ENCODE measurements around the gene IQCH. TPM values are rescaled to one million over a fixed set of nuclear protein-coding genes. Genes with fewer than 3 reads are reported as not detected.

IQCH gene
- total and polyA plus RNA-seq, 2 experiments from 2014 or later: 1.7 to 4.6 TPM

DNA sequence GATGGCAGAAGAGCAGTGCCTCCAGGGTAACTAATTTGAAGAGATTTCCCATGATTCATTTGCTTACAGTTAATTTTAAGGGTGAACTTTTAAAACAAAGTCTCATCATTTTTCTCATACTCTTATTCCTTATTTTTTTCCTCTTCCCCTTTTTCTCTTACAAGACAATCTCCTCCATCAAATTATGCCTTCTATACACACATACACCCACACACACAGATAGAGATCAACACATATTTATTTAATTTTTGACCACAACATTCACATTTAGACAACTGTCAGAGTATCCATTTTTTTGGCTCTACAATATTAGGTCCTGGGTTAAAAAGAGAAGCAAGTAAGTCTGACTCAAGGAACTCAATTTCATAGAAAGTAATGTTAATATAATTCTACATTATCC is 37.7 kb upstream of the IQCH start:
- no peaks in the 10 kb centered on the region; the same call in 2 of the 3 replicates for H3K36me3 Mint-ChIP-seq (ENCODE audit: low read depth)
- no peak overlapping the region for H3K27ac Mint-ChIP-seq
- no peaks in the 10 kb centered on the region for H3K27me3 ChIP-seq (ENCODE audit: insufficient read depth)
- H3K27ac ChIP-seq (ENCODE audit: low read depth): no peak overlapping the region
- H3K4me1 Mint-ChIP-seq: no peaks in the 10 kb centered on the region
- H3F3A ChIP-seq (replicated peaks; ENCODE audit: low read depth): no peaks in the 10 kb centered on the region
- H3K79me2 ChIP-seq (replicated peaks; ENCODE audit: insufficient read depth): no peaks in the 10 kb centered on the region
- ATAC-seq (no peak), DNase-seq (ENCODE audit: low spot score) (no peak)
- H3K4me3 Mint-ChIP-seq: no peak overlapping the region
- H3K4me3 ChIP-seq: no peak overlapping the region
- H3K4me2 ChIP-seq: no peak overlapping the region
- TF ChIP-seq, protein P1, sequence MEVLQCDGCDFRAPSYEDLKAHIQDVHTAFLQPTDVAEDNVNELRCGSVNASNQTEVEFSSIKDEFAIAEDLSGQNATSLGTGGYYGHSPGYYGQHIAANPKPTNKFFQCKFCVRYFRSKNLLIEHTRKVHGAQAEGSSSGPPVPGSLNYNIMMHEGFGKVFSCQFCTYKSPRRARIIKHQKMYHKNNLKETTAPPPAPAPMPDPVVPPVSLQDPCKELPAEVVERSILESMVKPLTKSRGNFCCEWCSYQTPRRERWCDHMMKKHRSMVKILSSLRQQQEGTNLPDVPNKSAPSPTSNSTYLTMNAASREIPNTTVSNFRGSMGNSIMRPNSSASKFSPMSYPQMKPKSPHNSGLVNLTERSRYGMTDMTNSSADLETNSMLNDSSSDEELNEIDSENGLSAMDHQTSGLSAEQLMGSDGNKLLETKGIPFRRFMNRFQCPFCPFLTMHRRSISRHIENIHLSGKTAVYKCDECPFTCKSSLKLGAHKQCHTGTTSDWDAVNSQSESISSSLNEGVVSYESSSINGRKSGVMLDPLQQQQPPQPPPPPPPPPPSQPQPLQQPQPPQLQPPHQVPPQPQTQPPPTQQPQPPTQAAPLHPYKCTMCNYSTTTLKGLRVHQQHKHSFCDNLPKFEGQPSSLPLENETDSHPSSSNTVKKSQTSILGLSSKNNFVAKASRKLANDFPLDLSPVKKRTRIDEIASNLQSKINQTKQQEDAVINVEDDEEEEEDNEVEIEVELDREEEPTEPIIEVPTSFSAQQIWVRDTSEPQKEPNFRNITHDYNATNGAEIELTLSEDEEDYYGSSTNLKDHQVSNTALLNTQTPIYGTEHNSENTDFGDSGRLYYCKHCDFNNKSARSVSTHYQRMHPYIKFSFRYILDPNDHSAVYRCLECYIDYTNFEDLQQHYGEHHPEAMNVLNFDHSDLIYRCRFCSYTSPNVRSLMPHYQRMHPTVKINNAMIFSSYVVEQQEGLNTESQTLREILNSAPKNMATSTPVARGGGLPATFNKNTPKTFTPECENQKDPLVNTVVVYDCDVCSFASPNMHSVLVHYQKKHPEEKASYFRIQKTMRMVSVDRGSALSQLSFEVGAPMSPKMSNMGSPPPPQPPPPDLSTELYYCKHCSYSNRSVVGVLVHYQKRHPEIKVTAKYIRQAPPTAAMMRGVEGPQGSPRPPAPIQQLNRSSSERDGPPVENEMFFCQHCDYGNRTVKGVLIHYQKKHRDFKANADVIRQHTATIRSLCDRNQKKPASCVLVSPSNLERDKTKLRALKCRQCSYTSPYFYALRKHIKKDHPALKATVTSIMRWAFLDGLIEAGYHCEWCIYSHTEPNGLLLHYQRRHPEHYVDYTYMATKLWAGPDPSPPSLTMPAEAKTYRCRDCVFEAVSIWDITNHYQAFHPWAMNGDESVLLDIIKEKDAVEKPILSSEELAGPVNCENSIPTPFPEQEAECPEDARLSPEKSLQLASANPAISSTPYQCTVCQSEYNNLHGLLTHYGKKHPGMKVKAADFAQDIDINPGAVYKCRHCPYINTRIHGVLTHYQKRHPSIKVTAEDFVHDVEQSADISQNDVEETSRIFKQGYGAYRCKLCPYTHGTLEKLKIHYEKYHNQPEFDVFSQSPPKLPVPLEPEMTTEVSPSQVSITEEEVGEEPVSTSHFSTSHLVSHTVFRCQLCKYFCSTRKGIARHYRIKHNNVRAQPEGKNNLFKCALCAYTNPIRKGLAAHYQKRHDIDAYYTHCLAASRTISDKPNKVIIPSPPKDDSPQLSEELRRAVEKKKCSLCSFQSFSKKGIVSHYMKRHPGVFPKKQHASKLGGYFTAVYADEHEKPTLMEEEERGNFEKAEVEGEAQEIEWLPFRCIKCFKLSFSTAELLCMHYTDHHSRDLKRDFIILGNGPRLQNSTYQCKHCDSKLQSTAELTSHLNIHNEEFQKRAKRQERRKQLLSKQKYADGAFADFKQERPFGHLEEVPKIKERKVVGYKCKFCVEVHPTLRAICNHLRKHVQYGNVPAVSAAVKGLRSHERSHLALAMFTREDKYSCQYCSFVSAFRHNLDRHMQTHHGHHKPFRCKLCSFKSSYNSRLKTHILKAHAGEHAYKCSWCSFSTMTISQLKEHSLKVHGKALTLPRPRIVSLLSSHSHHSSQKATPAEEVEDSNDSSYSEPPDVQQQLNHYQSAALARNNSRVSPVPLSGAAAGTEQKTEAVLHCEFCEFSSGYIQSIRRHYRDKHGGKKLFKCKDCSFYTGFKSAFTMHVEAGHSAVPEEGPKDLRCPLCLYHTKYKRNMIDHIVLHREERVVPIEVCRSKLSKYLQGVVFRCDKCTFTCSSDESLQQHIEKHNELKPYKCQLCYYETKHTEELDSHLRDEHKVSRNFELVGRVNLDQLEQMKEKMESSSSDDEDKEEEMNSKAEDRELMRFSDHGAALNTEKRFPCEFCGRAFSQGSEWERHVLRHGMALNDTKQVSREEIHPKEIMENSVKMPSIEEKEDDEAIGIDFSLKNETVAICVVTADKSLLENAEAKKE (CRISPR knock-in tag; IDR thresholded peaks at IDR 0.05): no peak
- TF ChIP-seq JUNB (IDR thresholded peaks at IDR 0.05; ENCODE audit: unreplicated experiment): no peak
- no peak for TF ChIP-seq NANOG (IDR thresholded peaks at IDR 0.05; ENCODE audit: borderline replicate concordance)
- no peak for TF ChIP-seq POLR2AphosphoS5 (IDR thresholded peaks at IDR 0.05; ENCODE audit: low read depth)
- TF ChIP-seq, protein P2, sequence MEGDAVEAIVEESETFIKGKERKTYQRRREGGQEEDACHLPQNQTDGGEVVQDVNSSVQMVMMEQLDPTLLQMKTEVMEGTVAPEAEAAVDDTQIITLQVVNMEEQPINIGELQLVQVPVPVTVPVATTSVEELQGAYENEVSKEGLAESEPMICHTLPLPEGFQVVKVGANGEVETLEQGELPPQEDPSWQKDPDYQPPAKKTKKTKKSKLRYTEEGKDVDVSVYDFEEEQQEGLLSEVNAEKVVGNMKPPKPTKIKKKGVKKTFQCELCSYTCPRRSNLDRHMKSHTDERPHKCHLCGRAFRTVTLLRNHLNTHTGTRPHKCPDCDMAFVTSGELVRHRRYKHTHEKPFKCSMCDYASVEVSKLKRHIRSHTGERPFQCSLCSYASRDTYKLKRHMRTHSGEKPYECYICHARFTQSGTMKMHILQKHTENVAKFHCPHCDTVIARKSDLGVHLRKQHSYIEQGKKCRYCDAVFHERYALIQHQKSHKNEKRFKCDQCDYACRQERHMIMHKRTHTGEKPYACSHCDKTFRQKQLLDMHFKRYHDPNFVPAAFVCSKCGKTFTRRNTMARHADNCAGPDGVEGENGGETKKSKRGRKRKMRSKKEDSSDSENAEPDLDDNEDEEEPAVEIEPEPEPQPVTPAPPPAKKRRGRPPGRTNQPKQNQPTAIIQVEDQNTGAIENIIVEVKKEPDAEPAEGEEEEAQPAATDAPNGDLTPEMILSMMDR (conservative IDR thresholded peaks at IDR 0.05; ENCODE audit: low read depth in 2 of 2): no peak
- no peak for TF ChIP-seq REST (IDR thresholded peaks at IDR 0.05; ENCODE audit: unreplicated experiment)
- no peak for TF ChIP-seq ETS1 (IDR thresholded peaks at IDR 0.05)
- no peaks in the 10 kb centered on the region; the same call in 1 of the 2 replicates for H4K20me1 ChIP-seq (replicated peaks; ENCODE audit: insufficient read depth)
- H3K27me3 Mint-ChIP-seq (ENCODE audit: insufficient read depth, low read depth, poor library complexity): peaks cover 2% of the 10 kb centered on the region
- no peaks in the 10 kb centered on the region; the same call in 1 of the 2 replicates for H3K9me2 ChIP-seq (ENCODE audit: insufficient read depth)
- H3K36me3 ChIP-seq (ENCODE audit: insufficient read depth): no peaks in the 10 kb centered on the region; the same call in 1 of the 2 replicates
- H3K9me3 Mint-ChIP-seq: no peaks in the 10 kb centered on the region
- no peak overlapping the region for H2AFZ ChIP-seq
- H3K4me1 ChIP-seq (ENCODE audit: insufficient read depth): no peaks in the 10 kb centered on the region
